Activated T-helper 2 cell treated with anti-CD3 and anti-CD28 coated beads, Interferon-gamma antibody, Interleukin-2, Interleukin-4, amounts not matched to agents 10 μg/mL and 5 μg/mL and 100 μg/mL, durations not matched to agents 14 hours and 24 hours and 36 hours (primary cell): ENCODE results near the gene CELA2B. TPM values are rescaled to one million over a fixed set of nuclear protein-coding genes. Genes with fewer than 3 reads are reported as not detected.

ENCODE experiments used
- DNase-seq: peaks from one replicate; pipeline ENCODE4 v3.0.0; 2021; ENCODE audit warnings: low spot score
- H3K27ac Mint-ChIP-seq: one replicate; pipeline ENCODE4 v1.8.0; 2021; ENCODE audit warnings: mixed read lengths
- H3K27me3 Mint-ChIP-seq: one replicate; pipeline ENCODE4 v1.8.0; 2021; ENCODE audit warnings: low read depth, mixed read lengths
- H3K36me3 Mint-ChIP-seq: one replicate; pipeline ENCODE4 v1.8.0; 2021; ENCODE audit warnings: low read depth, mixed read lengths
- H3K4me1 Mint-ChIP-seq: one replicate; pipeline ENCODE4 v1.8.0; 2021; ENCODE audit warnings: low read depth, mixed read lengths
- H3K4me3 Mint-ChIP-seq: one replicate; pipeline ENCODE4 v1.8.0; 2021; ENCODE audit warnings: low read depth, mild to moderate bottlenecking, moderate library complexity, mixed read lengths
- H3K9me3 Mint-ChIP-seq: one replicate; pipeline ENCODE4 v1.8.0; 2021; ENCODE audit warnings: mixed read lengths
- intact Hi-C: fragments of 100-400 bp; cut with micrococcal nuclease; formaldehyde crosslinking; loops from one replicate; pipeline ENCODE4 v1.15.1; 2023
- total RNA-seq: library from RNA; stranded (reverse); gene quantifications from 2 replicates; pipeline ENCODE4 v1.2.3, GENCODE V29; 2022

Gene CELA2B
- total RNA-seq, 1 donor from 2014 or later: not detected

- no peaks in the 10 kb centered on the region for H3K9me3 Mint-ChIP-seq
- H3K27ac Mint-ChIP-seq: no peak overlapping the region
- H3K4me3 Mint-ChIP-seq: no peak overlapping the region
- intact Hi-C loops: no loop called here
- H3K36me3 Mint-ChIP-seq: no peaks in the 10 kb centered on the region
- no peaks in the 10 kb centered on the region for H3K27me3 Mint-ChIP-seq
- H3K4me1 Mint-ChIP-seq: no peaks in the 10 kb centered on the region
- no peak for DNase-seq
These were observed 38.9 kb upstream of the CELA2B start for GRCh38 chr1:15436881-15437442.

GRCh38 chr1:15439325-15439724 lies 36.6 kb upstream of the CELA2B start:
- intact Hi-C loops: no loop called here
- DNase-seq: no peak
- Mint-ChIP-seq H3K27me3 (peaks cover 2% of the 10 kb centered on the region), H3K4me3 (no peak overlapping the region), H3K9me3 (no peaks in the 10 kb centered on the region), H3K27ac (no peak overlapping the region), H3K4me1 (no peaks in the 10 kb centered on the region), H3K36me3 (no peaks in the 10 kb centered on the region)

GRCh38 chr1:15440357-15440756 lies 35.5 kb upstream of the CELA2B start:
- Mint-ChIP-seq H3K9me3 (no peaks in the 10 kb centered on the region), H3K27ac (no peak overlapping the region), H3K4me3 (no peak overlapping the region), H3K4me1 (peaks cover 3% of the 10 kb centered on the region), H3K36me3 (no peaks in the 10 kb centered on the region), H3K27me3 (peaks cover 5% of the 10 kb centered on the region)
- DNase-seq: no peak
- intact Hi-C loops: no loop called here

GRCh38 chr1:15441247-15441646 lies 34.7 kb upstream of the CELA2B start:
- Mint-ChIP-seq H3K27me3 (peaks cover 10% of the 10 kb centered on the region), H3K36me3 (no peaks in the 10 kb centered on the region), H3K9me3 (no peaks in the 10 kb centered on the region), H3K4me1 (peaks cover 7% of the 10 kb centered on the region), H3K4me3 (no peak overlapping the region), H3K27ac (no peak overlapping the region)
- DNase-seq: no peak
- intact Hi-C loops: no loop called here

- H3K27ac Mint-ChIP-seq: no peak overlapping the region
- intact Hi-C loops: no loop called here
- H3K27me3 Mint-ChIP-seq: peaks cover 10% of the 10 kb centered on the region
- H3K4me1 Mint-ChIP-seq: peaks cover 7% of the 10 kb centered on the region
- no peak overlapping the region for H3K4me3 Mint-ChIP-seq
- H3K36me3 Mint-ChIP-seq: no peaks in the 10 kb centered on the region
- H3K9me3 Mint-ChIP-seq: no peaks in the 10 kb centered on the region
- DNase-seq: no peak
These were observed 33.8 kb upstream of the CELA2B start for GRCh38 chr1:15442119-15442518.

GRCh38 chr1:15442759-15443158 lies 33.1 kb upstream of the CELA2B start:
- peaks cover 10% of the 10 kb centered on the region for H3K27me3 Mint-ChIP-seq
- H3K36me3 Mint-ChIP-seq: no peaks in the 10 kb centered on the region
- no peak overlapping the region for H3K4me3 Mint-ChIP-seq
- intact Hi-C loops: no loop called here
- H3K27ac Mint-ChIP-seq: no peak overlapping the region
- DNase-seq: no peak
- no peaks in the 10 kb centered on the region for H3K9me3 Mint-ChIP-seq
- peaks cover 7% of the 10 kb centered on the region for H3K4me1 Mint-ChIP-seq

GRCh38 chr1:15443281-15443680 lies 32.6 kb upstream of the CELA2B start:
- intact Hi-C loops: no loop called here
- H3K27ac Mint-ChIP-seq: no peak overlapping the region
- peaks cover 7% of the 10 kb centered on the region for H3K4me1 Mint-ChIP-seq
- DNase-seq: no peak
- H3K27me3 Mint-ChIP-seq: peaks cover 10% of the 10 kb centered on the region
- H3K9me3 Mint-ChIP-seq: no peaks in the 10 kb centered on the region
- no peak overlapping the region for H3K4me3 Mint-ChIP-seq
- no peaks in the 10 kb centered on the region for H3K36me3 Mint-ChIP-seq

- intact Hi-C loops: no loop called here
- no peak overlapping the region for H3K4me3 Mint-ChIP-seq
- DNase-seq: no peak
- peaks cover 14% of the 10 kb centered on the region for H3K27me3 Mint-ChIP-seq
- H3K36me3 Mint-ChIP-seq: no peaks in the 10 kb centered on the region
- H3K27ac Mint-ChIP-seq: no peak overlapping the region
- H3K4me1 Mint-ChIP-seq: peaks cover 7% of the 10 kb centered on the region
- H3K9me3 Mint-ChIP-seq: no peaks in the 10 kb centered on the region
These were observed 31.2 kb upstream of the CELA2B start for GRCh38 chr1:15444468-15445389.

- Mint-ChIP-seq H3K4me3 (no peak overlapping the region), H3K9me3 (no peaks in the 10 kb centered on the region), H3K27ac (no peak overlapping the region), H3K4me1 (peaks cover 7% of the 10 kb centered on the region), H3K27me3 (peaks cover 15% of the 10 kb centered on the region), H3K36me3 (no peaks in the 10 kb centered on the region)
- DNase-seq: no peak
- intact Hi-C loops: no loop called here
These were observed 30.3 kb upstream of the CELA2B start for GRCh38 chr1:15445390-15446122.

GRCh38 chr1:15446212-15446611 lies 29.7 kb upstream of the CELA2B start:
- no peak for DNase-seq
- no peaks in the 10 kb centered on the region for H3K36me3 Mint-ChIP-seq
- intact Hi-C loops: no loop called here
- peaks cover 15% of the 10 kb centered on the region for H3K27me3 Mint-ChIP-seq
- no peak overlapping the region for H3K27ac Mint-ChIP-seq
- H3K4me3 Mint-ChIP-seq: no peak overlapping the region
- H3K9me3 Mint-ChIP-seq: no peaks in the 10 kb centered on the region
- peaks cover 7% of the 10 kb centered on the region for H3K4me1 Mint-ChIP-seq

- intact Hi-C loops: no loop called here
- no peak overlapping the region for H3K27ac Mint-ChIP-seq
- peaks cover 7% of the 10 kb centered on the region for H3K4me1 Mint-ChIP-seq
- H3K9me3 Mint-ChIP-seq: no peaks in the 10 kb centered on the region
- no peaks in the 10 kb centered on the region for H3K36me3 Mint-ChIP-seq
- H3K4me3 Mint-ChIP-seq: no peak overlapping the region
- no peak for DNase-seq
- H3K27me3 Mint-ChIP-seq: peaks cover 14% of the 10 kb centered on the region
These were observed 26.9 kb upstream of the CELA2B start for GRCh38 chr1:15448877-15449462.

- H3K36me3 Mint-ChIP-seq: no peaks in the 10 kb centered on the region
- no peaks in the 10 kb centered on the region for H3K9me3 Mint-ChIP-seq
- intact Hi-C loops: no loop called here
- no peak overlapping the region for H3K4me3 Mint-ChIP-seq
- no peak overlapping the region for H3K27ac Mint-ChIP-seq
- peaks cover 7% of the 10 kb centered on the region for H3K4me1 Mint-ChIP-seq
- peaks cover 14% of the 10 kb centered on the region for H3K27me3 Mint-ChIP-seq
- no peak for DNase-seq
These were observed 26.3 kb upstream of the CELA2B start for GRCh38 chr1:15449567-15449966.
